IMR-90 (cell line): Measurements from ENCODE around the gene SLC46A2. TPM values are rescaled to one million over a fixed set of nuclear protein-coding genes. Genes with fewer than 3 reads are reported as not detected.

ENCODE experiments used
- BHLHE40 ChIP-seq: fragments of 150-350 bp; IDR thresholded peaks from 2 replicates; pipeline ENCODE4 v1.6.1; 2016; ENCODE audit warnings: mild to moderate bottlenecking, low read depth, low read length
- FOS ChIP-seq: fragments of 150-350 bp; IDR thresholded peaks from 2 replicates; pipeline ENCODE4 v1.6.1; 2016; ENCODE audit warnings: low read depth, low read length
- RCOR1 ChIP-seq: IDR thresholded peaks from 2 replicates; pipeline ENCODE4 v1.6.1; 2012; ENCODE audit warnings: mild to moderate bottlenecking, low read length, improper control_type of control experiment; ENCODE audit not compliant: insufficient replicate concordance
- polyA plus RNA-seq, 3 experiments: library from polyadenylated mRNA; depleted of rRNA; stranded (reverse); fragments of >200 nt; gene quantifications; 2 replicates each; pipeline ENCODE4 v1.2.3, GENCODE V29; 2012; ENCODE audit warnings: low replicate concordance in 1 of 3
- total RNA-seq: library from RNA; depleted of rRNA; stranded (reverse); fragments of >200 nt; gene quantifications from 2 replicates; pipeline ENCODE4 v1.2.3, GENCODE V29; 2012

SLC46A2 gene
- total and polyA plus RNA-seq, 2 of the 4 experiments (the other 2 are of a cell fraction) = not detected

DNA sequence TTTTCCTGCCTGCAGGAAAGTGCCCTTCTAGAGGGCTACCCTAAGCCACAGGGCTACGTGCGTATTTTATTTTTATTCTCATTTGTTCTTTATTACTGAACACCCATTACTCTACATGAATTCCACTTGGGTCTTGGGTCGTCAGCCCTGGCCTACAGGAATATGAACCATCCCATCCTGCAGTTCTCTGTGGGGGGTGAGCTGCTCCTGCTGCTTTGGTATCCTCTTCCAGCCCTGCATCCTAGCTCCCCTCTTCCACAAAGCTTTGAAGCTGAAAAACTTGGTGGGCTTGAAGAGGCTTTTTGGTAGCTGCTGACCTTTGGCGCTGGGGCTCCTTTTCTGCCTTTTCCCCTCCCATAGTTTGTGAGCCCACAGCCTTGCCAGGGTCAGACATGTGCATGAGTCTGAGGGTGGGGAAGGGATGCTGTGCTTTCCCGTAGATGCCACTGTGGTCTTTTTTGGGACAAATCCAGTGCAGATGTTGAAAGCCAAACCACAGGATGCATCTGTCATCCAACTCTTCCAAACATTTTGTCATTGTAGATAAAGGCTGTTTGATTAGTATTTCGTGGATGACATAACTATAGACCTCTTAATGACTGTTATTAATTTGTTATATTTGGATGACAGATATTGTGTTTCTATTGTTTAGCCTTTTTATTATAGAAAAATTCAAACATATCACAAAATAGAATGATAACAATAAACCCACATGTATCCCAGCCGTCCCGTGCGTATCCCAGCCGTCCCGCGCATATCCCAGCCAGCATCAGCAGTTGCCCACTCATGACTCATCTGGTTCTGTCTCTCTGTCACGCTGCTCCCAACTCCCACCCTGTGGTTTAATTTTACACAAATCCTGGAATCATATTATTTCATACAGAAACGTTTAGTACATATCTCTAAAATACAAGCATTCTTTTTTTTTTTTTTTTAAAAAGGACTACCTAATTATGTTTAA is 43.9 kb downstream of the SLC46A2 start (continued):
- peak; percentile 62; the same call in 1 of the 2 replicates for TF ChIP-seq FOS
- no peak for TF ChIP-seq BHLHE40
- no peak for TF ChIP-seq RCOR1
